Measurements from ENCODE around the gene GPC6. TPM values are rescaled to one million over a fixed set of nuclear protein-coding genes. Genes with fewer than 3 reads are reported as not detected.

GPC6 gene
- total RNA-seq, 1 experiment from 2014 or later, result 16.7 TPM

DNA sequence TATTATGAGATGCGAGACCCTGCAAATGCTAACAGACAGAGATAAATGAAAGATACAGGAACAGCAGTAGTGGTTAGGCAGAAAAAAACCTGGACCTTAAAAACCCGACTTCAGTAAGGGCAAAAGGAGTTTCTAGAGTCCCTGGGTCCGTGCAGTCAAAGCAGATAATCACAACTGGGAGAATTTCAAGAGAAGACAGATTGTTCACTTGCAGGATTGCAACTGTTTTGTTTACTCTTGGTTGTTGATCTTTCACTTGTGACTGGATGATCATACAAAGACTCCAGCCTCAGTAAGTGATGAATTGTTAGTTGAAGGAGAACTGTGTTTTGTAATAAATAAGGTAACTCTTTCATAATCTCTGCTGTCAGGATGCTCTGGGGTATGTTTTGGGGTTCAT, 135.1 kb downstream of the GPC6 start:
- no peak for DNase-seq (ENCODE audit: extremely low read depth, low read depth)

DNA sequence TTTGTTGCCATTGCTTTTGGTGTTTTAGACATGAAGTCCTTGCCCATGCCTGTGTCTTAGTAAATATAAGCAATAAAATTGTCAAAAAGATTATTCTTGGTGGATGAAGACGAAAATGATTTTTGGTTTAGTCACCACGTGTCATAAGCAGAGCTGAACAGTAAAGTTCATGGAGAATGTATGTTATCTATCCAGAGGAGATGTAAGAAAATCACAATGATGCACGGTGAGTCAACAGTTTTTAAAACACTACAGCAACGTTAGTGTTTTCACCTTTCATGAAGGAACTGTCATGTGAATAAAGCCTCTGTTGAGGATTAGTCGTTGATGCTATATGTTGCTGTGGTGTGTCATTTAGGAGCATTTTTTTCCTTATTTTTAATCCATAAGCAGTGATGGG, 137.6 kb downstream of the GPC6 start:
- DNase-seq (ENCODE audit: extremely low read depth, low read depth), result no peak

DNA sequence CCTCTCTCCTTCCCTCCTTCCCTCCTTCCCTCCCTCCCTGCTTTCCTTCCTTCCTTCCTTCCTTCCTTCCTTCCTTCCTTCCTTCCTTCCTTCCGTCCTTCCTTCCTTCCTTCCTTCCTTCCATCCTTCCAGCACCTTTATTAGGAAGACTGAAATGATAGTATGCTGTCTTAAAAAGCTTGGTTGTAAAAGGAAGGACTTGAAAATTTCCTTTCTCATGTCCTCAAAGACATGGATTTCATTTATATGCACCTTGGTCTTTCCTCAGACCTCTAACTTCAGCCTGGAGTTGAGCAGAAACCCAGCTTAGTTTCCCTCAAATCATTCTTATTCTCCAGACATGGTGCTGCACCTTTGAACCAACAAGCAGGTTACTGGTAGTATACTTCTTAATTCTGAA, 141.7 kb downstream of the GPC6 start:
- no peak for DNase-seq (ENCODE audit: extremely low read depth, low read depth)

DNA sequence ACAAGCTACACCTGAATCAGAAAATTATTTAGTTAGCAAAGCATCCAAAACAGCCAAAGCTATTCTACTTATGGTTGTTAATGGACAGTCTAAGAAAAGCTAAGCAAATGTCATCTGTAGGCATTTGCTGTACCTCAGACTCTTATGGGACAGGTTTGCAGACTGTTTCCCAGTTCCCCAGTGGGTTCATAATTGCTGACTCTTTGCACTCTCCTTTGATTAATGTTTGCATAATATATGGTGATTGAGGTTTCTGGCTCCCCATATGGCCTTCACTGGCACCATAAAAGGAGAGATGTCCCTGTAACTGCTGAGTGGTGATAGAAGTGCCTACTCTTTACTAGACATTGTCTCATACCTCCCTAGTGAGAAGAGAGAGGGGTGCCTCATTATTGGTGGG, 142.1 kb downstream of the GPC6 start:
- no peak for DNase-seq (ENCODE audit: extremely low read depth, low read depth)

DNA sequence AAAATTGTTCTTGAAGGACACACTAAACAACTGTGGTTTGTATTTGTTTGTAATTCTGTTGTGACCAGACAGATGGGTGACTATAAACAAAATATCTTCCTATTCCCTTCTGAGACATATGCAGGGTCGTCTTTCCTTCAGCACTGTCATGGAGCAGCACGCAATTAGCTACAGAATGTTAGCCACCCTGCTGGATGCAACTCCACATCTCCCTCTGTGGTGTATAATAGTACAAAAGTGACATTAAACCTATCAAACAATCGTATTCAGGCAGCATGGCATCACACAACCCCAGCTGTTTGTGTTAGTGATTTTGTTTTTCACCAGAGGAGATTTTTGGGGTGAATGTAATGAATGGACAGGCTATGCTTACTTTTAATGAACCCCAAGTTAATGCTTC, 146.2 kb downstream of the GPC6 start:
- DNase-seq (ENCODE audit: extremely low read depth, low read depth), result no peak

DNA sequence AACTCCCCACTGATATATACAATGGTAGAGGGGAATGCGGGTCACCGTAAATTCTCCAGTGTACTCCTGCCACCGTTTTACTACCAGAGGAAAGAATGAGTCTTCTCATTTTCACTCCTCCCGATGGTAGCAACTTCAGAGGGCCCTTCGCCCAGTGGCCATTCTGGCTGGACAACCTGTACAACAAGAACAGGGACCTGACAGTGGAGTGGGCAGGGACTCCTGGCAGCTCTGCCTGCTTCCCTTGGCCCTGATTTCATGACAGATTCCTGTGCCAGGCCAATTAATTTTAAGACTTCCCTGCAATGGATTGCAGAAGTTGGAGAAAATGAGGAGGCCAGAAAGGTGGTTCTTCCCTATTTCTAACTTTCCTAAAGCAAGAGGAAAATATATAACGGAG, 148.9 kb downstream of the GPC6 start:
- no peak for DNase-seq (ENCODE audit: extremely low read depth, low read depth)

DNA sequence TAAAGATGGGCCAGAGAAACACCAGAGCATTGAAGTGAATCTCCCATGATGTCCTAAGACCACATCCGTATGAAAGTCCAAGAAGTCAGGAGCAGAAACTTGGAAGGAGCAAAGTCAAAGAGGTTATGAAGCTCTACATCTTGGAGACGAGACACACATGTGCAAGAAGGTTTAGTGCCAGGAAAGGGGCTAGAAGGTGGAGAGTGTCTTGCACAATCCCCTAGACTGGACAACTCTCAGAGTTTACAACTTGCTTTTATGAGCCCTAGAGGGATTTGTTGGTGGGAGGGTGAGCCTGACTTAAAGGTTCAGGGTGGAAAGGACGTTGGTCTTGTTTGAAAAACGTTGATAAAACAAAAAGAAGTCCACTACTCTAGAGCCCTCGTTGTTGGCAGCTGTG, 150.6 kb downstream of the GPC6 start:
- no peak for DNase-seq (ENCODE audit: extremely low read depth, low read depth)

DNA sequence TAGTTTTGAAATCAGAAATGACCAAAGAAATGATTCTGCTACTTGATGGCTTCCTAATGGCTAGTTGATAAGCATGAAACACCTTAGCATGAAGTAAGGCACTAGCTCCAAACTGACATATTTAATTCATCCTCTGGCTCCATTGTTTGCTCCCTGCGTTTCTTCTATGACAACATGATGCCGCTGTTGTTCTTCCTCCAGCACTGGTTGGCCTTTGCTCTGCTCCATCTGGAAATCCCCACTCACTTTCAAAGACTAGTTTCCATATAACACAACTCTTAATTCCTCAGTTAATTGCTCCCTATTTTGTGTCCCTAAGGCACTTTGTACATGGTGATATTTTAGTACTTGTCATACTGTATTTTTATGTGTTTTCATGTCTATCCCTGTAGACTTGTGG, 151.6 kb downstream of the GPC6 start:
- DNase-seq (ENCODE audit: extremely low read depth, low read depth), result no peak

DNA sequence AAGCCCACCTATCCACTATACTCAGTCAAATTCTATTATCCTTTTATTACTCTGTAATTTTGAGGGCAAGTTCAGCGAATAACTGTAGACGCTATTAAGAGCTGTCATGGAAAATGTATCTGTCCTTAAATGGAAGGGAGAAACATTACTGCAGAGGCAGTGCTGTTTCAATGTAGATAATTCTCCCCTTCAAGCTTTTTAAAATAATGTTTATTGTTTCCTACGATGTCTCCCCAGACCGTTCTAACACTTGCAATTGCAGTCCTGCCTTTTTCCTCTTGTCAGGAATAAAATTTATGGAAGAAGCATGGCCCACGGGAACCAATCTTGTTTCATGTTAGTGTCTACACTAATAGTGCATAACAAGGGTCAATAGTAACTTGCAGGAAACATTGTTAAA, 159.5 kb downstream of the GPC6 start:
- DNase-seq (ENCODE audit: extremely low read depth, low read depth), result no peak

DNA sequence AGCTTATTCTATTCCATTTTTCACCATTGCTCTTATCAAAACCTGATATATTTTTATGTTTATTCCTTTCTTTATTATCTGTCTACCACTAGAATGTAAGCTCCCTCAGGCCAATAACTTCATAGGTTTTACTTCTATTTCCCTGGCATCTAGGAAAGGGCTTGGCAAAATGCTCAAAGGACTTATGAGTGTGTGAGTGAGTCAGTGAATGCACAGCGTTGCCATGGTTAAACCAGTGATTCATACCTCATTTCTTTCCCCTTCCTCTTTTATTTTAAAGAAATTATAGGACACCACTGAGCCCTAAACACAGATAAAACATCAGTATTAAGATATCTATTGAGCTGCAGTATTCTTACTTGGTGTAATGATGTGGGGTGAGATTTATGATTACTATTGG, 162.1 kb downstream of the GPC6 start:
- DNase-seq (ENCODE audit: extremely low read depth, low read depth), result no peak

DNA sequence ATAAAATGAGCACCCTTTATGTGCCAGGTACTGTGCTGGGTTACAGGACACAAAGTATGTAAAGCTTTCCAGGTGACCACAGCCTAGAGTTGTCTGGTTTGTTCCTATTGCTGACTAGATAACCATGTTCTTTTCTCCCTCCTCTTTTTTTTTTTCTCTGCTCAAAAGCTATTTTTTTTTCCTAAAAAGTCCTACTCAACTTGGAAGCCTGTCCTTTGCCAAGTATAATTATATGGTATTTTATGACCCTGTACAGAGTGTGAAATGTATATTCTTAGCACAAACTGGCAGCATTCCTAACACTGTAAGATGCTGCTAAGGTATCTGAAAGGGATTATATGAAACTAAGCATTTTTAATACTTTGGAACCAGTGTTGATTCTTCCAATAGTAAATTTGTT, 171.0 kb downstream of the GPC6 start:
- DNase-seq (ENCODE audit: extremely low read depth, low read depth), result no peak

DNA sequence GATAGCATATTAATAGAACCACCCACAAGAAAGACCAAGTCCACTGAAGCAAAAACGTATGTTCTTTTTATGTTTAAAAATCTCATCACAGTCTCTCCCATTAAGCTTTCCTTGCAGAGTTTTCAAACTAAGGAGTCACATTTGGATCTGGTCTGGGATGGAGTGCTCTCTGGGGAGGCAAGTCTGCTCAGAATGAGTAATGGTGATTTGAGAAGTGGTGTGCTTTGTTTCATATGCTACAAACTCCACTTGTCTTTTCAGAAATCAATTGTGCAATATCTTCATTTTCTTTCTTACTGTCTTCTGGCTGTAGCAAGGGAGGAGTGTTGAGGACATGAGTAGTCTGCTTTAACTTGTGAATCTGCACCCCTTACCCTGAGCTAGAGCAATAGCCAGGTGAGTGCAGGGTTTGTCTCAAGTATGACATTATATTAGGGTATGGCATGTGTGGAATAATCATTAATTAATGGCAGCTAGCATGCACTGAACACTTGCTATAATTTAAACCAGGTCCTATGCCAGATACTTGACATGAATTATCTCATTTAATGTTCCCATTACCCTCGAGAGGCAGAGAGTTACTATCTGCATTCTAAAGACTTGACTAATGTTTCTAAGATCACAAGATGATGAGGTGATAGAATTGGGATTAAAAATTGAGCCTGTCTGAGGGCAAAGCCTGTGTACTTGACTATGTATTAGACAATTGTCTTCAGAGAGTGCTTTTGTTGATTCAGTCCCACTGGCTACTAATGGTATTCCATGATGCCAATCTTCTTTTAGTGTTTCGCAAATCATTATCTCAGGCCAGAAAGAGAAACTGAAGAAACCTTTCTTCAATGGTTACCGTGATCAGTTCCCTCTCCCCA, 171.8 kb downstream of the GPC6 start:
- DNase-seq (ENCODE audit: extremely low read depth, low read depth), result no peak

DNA sequence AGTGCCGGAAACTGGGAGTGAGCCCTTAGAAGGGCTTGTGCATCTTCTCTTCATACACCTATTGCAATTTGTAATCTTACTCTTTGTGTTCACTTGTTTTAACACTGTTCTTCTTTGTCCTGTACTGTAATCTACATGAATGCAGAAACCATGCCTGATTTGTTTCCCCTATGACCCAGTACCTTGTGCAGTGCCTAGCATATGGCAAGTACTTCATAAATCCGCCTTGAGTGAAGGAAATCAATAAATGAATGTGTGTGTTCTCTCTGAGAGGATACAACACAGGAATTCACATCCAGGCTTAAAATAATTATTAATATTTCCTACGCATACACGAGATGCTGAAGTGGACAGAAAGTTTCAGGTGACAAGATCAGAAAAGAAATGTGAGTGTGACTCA, 172.6 kb downstream of the GPC6 start:
- no peak for DNase-seq (ENCODE audit: extremely low read depth, low read depth)

DNA sequence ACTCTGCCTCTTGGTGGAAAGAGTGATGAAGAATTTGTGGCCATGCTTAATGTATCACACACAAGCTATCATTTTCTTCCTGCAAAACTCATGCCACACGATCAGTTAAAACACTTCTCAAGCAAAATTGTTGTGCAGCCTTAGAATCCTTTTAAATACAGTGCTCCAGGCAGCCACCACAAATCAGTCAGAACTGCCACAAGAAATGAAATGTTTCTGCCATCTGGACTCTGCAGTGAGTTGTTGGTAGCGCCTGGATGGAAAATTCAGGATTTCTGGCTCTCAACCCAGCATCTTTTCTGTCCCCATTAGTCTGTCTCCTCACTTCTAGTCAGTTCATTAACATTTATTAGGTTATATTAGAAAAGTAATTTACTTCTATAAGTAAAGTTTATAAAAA, 179.5 kb downstream of the GPC6 start:
- no peak for DNase-seq (ENCODE audit: extremely low read depth, low read depth)

DNA sequence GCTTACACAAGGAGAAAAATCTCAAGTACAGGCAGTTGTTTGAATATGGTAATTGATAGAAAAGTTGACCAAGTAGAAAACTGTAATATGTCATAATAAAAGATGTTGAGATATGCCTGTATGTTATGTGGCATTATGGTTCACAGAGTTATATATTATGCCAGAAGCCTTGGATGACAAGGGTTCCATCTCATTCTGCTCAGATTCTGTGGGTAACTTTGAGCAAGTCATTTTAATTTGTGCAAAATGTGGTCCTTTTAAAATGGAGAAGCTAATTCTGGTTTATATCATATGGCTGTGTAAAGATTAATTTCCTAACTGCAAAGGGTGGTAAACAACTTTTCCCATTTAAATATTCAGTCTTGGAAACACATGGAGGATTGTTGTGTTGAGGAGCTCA, 180.9 kb downstream of the GPC6 start:
- DNase-seq (ENCODE audit: extremely low read depth, low read depth), result no peak

DNA sequence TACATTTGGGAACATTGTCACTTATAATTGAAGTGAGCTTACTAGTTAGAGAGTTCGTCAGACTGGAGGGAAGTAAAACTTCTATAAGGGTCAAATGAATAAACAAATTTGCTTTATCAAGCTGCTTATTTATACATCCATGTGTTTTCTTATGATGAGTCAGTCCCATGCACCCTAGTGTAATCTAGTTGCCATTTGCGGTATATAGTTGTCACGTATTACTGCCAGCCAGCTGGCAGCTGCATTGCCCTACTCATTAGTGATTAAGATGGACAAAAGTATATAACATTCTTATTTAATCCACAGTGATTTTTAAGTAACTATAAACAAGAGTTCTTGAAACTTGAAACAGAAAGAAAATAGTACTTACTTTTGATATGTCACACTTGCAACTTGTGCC, 182.4 kb downstream of the GPC6 start:
- no peak for DNase-seq (ENCODE audit: extremely low read depth, low read depth)

DNA sequence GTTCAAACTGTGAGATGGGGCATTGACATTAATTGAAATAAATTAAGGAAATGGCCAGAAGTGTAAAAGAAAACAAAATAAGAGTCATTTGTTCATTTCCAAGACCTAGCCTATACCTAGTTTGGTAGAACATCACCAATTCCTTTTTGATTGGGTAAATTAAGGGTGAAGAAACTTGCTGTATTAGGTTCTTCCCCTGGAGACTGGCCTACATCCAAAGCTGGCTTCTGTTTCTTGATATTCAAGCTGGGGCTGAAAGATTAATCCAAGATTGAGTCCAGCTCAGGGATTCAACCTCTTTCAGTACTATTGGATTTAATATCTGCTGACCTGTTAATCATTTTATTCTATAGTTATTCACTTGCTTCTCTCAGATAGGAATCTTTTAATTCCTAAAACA, 183.2 kb downstream of the GPC6 start:
- DNase-seq (ENCODE audit: extremely low read depth, low read depth), result no peak

DNA sequence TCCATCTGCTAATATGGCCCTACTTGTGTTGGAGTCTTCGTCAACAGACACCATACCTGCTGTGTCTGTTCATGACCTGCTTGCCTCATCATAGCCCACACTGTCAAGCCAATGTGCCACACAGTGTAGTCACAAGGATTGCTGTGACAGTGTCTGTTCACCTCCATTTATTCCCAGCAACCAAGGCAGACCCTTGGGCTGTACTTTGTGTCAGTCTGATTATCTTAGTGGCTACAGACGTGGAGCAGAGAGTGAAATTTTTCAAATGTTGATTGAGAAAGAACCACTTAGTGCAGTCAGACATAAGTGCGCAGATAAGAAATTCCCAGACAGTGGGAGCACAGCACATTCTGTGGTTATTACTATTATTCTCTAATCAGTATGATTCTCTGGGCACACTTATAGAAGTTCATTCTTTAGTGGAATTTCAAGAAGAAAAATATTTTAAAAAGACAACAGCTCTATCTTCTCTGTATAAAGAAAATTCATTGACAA, 184.6 kb downstream of the GPC6 start:
- no peak for DNase-seq (ENCODE audit: extremely low read depth, low read depth)

DNA sequence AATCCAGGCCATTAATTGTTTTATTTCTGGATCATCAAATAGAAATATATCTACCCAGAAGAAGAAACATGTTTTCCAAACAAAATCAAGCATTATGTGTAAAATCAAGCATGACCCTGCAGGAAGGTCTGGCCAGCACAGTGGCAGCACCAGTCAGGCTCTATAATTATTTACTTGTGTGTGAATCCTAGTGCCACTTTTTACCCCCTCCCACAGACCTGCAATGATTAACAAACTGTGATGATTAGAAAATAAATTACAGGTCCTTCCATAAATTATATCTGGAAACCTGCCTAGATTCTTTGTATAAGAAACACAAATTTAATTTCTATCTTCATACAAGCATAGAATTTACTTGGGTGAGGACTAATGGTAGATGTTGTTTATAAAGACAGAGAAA, 186.1 kb downstream of the GPC6 start:
- DNase-seq (ENCODE audit: extremely low read depth, low read depth), result no peak

DNA sequence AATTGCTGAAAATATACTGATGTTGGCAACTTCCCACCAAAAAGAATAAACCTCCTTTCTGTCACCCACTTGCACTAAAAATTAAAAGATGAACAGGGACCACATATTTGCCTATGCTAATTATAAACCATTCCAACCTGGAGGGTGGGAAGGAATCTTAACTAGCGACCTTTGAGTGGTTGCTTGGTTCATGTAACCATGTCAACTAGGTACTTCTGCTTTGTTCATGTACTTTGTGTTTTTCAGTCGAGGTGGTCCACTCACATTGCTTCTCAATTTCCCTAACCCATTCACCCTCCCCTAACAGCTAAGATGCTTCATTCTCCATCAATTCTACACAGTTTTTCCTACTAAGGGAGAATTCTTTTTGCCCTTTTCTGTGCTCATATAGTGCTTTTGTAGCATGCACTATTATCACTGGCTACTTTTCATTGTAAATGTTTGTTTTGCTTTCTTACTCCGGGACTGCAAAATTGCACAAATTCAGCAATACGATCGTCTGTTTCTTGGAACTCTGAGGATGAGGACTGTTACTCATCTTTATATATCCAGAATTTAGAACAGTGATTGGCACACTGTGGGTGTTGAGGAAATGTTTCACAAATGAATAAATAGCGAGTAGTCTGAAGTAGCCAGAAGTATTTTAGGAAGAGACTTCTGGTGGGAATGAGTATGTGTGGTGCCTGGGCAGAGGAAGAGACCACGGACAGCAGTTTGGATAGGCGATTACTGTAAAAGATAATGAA, 187.5 kb downstream of the GPC6 start:
- DNase-seq (ENCODE audit: extremely low read depth, low read depth), result no peak

DNA sequence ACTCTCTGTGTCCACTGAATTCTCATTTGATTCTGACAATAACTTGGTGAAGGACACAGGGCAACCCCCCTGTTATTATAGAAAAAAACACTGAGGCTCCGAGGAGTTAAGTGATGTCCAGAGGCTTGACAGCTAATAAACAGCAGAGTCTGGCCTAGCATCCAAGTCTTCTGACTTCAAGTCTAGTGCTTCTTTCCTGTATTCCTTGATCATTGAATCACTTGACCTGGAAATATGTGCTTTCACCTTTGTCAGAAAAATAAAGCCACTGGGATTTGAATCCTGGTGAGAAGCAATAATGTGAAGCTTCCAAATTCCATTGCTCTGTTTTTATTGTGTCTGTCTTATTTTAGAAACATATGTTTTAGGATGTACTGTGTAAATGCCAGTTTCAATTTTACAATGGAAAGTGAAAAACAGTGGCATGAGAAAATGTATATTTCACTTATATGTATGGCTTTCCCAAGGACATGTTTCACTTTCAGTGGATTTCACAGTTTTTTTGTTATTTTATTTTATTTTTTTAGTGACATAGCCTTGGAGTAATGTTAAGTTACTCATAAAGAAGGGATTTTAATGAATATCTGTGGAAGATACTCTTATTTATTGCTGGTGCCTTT, 190.2 kb downstream of the GPC6 start:
- DNase-seq (ENCODE audit: extremely low read depth, low read depth), result no peak

DNA sequence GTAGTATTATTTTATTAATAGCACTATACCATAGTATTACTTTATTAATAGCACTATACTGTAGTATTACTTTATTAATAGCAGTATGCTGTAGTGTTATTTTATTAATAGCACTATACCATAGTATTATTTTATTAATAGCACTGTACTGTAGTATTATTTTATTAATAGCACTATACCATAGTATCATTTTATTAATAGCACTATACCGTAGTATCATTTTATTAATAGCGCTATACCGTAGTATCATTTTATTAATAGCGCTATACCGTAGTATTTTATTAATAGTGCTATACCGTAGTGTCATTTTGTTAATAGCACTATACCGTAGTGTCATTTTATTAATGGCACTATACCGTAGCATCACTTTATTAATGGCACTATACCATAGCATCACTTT, 191.8 kb downstream of the GPC6 start:
- DNase-seq (ENCODE audit: extremely low read depth, low read depth), result no peak

Data from NCI-H460 (cell line).